Tibial nerve (tissue), 3 donors: ENCODE measurements around the gene LRRC4C.

ENCODE experiments used
- POLR2A ChIP-seq, 2 donors: fragments of 450-650 bp; IDR thresholded peaks; one replicate each; pipeline ENCODE4 v1.6.1; 2017; ENCODE audit warnings: antibody characterized with exemption in 2 of 2, mild to moderate bottlenecking in 2 of 2, moderate library complexity in 2 of 2
- TF ChIP-seq, protein P1 (sequence below), 5 experiments: fragments of 200-600 bp in 3 of 5; fragments of 450-650 bp in 2 of 5; sonication (generic) in 3 of 5; IDR thresholded peaks; one replicate each; pipeline ENCODE4 v1.5.1; 2016 to 2019; ENCODE audit warnings: antibody characterized with exemption in 5 of 5, mild to moderate bottlenecking in 3 of 5, moderate library complexity in 2 of 5

DNA sequence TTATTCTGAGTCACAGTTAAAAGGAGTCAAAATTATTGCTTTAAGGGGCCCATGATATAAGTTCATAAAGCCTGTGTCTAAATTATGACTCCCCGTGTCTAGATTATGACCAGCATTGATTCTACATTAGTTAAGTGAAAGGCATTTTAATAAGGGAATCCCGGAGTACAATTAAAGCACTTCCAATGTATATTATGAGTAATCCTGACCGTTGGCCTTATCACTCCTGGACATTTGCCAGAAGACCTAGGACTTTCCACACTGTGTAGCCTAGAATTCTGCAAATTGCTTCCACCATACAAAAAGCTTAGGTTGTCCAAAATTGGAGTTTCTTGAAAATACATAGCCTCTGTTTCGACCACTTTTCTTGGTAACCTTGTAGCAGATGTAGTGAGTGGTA lies 1292.6 kb downstream of the LRRC4C start:
- TF ChIP-seq, protein P1, sequence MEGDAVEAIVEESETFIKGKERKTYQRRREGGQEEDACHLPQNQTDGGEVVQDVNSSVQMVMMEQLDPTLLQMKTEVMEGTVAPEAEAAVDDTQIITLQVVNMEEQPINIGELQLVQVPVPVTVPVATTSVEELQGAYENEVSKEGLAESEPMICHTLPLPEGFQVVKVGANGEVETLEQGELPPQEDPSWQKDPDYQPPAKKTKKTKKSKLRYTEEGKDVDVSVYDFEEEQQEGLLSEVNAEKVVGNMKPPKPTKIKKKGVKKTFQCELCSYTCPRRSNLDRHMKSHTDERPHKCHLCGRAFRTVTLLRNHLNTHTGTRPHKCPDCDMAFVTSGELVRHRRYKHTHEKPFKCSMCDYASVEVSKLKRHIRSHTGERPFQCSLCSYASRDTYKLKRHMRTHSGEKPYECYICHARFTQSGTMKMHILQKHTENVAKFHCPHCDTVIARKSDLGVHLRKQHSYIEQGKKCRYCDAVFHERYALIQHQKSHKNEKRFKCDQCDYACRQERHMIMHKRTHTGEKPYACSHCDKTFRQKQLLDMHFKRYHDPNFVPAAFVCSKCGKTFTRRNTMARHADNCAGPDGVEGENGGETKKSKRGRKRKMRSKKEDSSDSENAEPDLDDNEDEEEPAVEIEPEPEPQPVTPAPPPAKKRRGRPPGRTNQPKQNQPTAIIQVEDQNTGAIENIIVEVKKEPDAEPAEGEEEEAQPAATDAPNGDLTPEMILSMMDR (IDR thresholded peaks at IDR 0.05), result no peak
- no peak for TF ChIP-seq POLR2A (IDR thresholded peaks at IDR 0.05)
